ENCODE measurements around the gene BRD3. TPM values are rescaled to one million over a fixed set of nuclear protein-coding genes. Genes with fewer than 3 reads are reported as not detected.

Gene BRD3
- total RNA-seq, 1 experiment from 2014 or later, result 57.5 TPM

DNA sequence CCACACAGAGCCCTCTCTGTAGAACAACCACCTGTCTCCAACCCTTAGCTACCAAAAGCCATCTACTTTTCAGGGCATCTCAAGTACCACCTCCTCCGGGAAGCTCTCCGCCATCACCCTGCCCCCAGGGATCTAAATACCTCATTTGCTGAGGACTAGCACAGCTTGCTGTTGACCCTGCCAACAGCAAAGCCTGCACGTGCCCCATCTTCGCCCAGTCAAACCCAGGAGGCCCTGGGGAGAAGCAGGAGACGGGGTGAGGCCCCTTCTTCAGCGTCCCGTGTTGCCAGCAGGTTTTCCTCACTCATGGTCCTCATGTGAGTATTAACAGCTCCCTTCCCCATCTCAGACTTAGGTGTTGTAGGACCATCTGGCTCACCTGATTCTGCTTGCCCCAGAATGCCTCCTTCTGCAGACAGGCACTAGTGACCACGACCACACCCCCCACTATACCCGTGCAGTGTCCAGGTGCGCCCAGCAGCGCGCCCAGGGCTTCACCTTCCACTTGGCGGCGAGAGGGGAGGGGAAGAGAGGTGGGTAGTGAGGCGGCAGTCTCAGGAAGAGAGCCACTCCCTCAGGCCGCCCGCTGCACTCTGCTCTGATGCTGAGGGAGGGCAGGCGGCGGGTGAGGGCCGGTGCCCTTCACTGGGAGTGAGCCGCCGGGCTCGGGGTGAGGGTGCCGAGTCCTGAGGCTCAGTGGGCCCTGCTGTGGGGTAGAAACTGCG lies 86.8 kb downstream of the BRD3 start:
- no peak overlapping the region for H3K4me3 ChIP-seq (ENCODE audit: low read depth, low read length)
- H3K4me3 Mint-ChIP-seq (ENCODE audit: unreplicated experiment), result no peak overlapping the region
- no peaks in the 10 kb centered on the region for H3K27me3 Mint-ChIP-seq (ENCODE audit: insufficient read depth, unreplicated experiment)

More for the DNA sequence above, 86.8 kb downstream of the BRD3 start:
- Histone ChIP-seq H3K9me3 (no peaks in the 10 kb centered on the region), H3K36me3 (ENCODE audit: control insufficient read depth, insufficient read depth, low read length) (no peaks in the 10 kb centered on the region), H3K27me3 (replicated peaks; ENCODE audit: control insufficient read depth, insufficient read depth, low read length) (no peaks in the 10 kb centered on the region), H3K4me1 (peaks cover 21% of the 10 kb centered on the region; the same call in 1 of the 2 replicates)
- CTCF ChIA-PET, result no interaction called here
- POLR2A ChIA-PET, result no interaction called here
- intact Hi-C loops (cut with micrococcal nuclease; ENCODE audit: unreplicated experiment), result no loop called here
- Mint-ChIP-seq H3K9me3 (ENCODE audit: unreplicated experiment) (no peaks in the 10 kb centered on the region), H3K36me3 (ENCODE audit: insufficient read depth, unreplicated experiment) (peaks cover 24% of the 10 kb centered on the region), H3K4me1 (ENCODE audit: low read depth, unreplicated experiment) (peaks cover 18% of the 10 kb centered on the region), H3K27ac (ENCODE audit: unreplicated experiment) (peak overlapping the region; percentile 26)
- TF ChIP-seq, protein P1, sequence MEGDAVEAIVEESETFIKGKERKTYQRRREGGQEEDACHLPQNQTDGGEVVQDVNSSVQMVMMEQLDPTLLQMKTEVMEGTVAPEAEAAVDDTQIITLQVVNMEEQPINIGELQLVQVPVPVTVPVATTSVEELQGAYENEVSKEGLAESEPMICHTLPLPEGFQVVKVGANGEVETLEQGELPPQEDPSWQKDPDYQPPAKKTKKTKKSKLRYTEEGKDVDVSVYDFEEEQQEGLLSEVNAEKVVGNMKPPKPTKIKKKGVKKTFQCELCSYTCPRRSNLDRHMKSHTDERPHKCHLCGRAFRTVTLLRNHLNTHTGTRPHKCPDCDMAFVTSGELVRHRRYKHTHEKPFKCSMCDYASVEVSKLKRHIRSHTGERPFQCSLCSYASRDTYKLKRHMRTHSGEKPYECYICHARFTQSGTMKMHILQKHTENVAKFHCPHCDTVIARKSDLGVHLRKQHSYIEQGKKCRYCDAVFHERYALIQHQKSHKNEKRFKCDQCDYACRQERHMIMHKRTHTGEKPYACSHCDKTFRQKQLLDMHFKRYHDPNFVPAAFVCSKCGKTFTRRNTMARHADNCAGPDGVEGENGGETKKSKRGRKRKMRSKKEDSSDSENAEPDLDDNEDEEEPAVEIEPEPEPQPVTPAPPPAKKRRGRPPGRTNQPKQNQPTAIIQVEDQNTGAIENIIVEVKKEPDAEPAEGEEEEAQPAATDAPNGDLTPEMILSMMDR (IDR thresholded peaks at IDR 0.05; ENCODE audit: insufficient read depth in 1 of 2, low read depth in 1 of 2, low read length in 1 of 2, severe bottlenecking in 1 of 2, unreplicated experiment in 1 of 2), result no peak
- BruUV-seq (replicated peaks), result no TSS peak
- DNase-seq, result no peak

Other genes with a start within 250 kb of the BRD3 start
- 51.8 and 55.3 TPM in 2 replicates for gene VAV2, start 75.7 kb downstream of the BRD3 start, total RNA-seq (2022)
- gene BRD3OS, start 42.5 kb downstream of the BRD3 start, total RNA-seq (2022), result 9.1 and 9.4 TPM in 2 replicates
- gene WDR5, start 68.1 kb upstream of the BRD3 start, total RNA-seq (2022), result 51.7 and 54.8 TPM in 2 replicates
- 72.9 and 99.0 TPM in 2 replicates for gene RNU6ATAC, start 96.5 kb upstream of the BRD3 start, total RNA-seq (2022)